SHP77 treated with DMSO at 0.1 percent for 48 hours (cell line): ENCODE measurements around the gene MTG1.

Source experiments
- DNase-seq: peaks from one replicate; lab custom pipeline; 2025; lab: John Stamatoyannopoulos, UW

The MTG1 gene

GRCh38 chr10:133452453-133452852 is 58.5 kb downstream of the MTG1 start:
- no peak for DNase-seq

- no peak for DNase-seq
Observed at GRCh38 chr10:133453516-133454203, 59.7 kb downstream of the MTG1 start, which contains the start of gene SCART1. SCART1 (plus strand) TSS chr10:133453945; CDS start chr10:133453998, 53 bp downstream.

GRCh38 chr10:133454204-133454893 is 60.4 kb downstream of the MTG1 start:
- no peak for DNase-seq

- no peak for DNase-seq
Observed at GRCh38 chr10:133455196-133455595, 61.2 kb downstream of the MTG1 start.

- no peak for DNase-seq
Observed at GRCh38 chr10:133455611-133456031, 61.7 kb downstream of the MTG1 start.

- DNase-seq, result no peak
Observed at GRCh38 chr10:133456041-133456951, 62.3 kb downstream of the MTG1 start.

GRCh38 chr10:133457100-133457841 is 63.3 kb downstream of the MTG1 start:
- no peak for DNase-seq

- no peak for DNase-seq
Observed at GRCh38 chr10:133458021-133458709, 64.2 kb downstream of the MTG1 start.

GRCh38 chr10:133458710-133459453 is 64.9 kb downstream of the MTG1 start:
- DNase-seq, result no peak

- DNase-seq, result no peak
Observed at GRCh38 chr10:133459454-133460207, 65.7 kb downstream of the MTG1 start.

GRCh38 chr10:133460208-133460769 is 66.3 kb downstream of the MTG1 start:
- no peak for DNase-seq

- no peak for DNase-seq
Observed at GRCh38 chr10:133461027-133461426, 67.1 kb downstream of the MTG1 start.

- DNase-seq, result no peak
Observed at GRCh38 chr10:133461841-133462240, 67.9 kb downstream of the MTG1 start.

- no peak for DNase-seq
Observed at GRCh38 chr10:133462512-133463305, 68.8 kb downstream of the MTG1 start.

GRCh38 chr10:133464582-133465031 is 70.7 kb downstream of the MTG1 start:
- DNase-seq, result no peak

- no peak for DNase-seq
Observed at GRCh38 chr10:133465191-133465949, 71.4 kb downstream of the MTG1 start.

GRCh38 chr10:133465950-133466474 is 72.1 kb downstream of the MTG1 start:
- DNase-seq, result no peak
